B cell (primary cell): ENCODE measurements around the gene HIPK3.

Source experiments
- CTCF ChIP-seq: fragments of 200-600 bp; IDR thresholded peaks from one replicate; pipeline ENCODE4 v1.8.0; 2022; ENCODE audit warnings: antibody characterized with exemption, mild to moderate bottlenecking
- EZH2 ChIP-seq: IDR thresholded peaks from 2 replicates; pipeline ENCODE4 v1.6.1; 2012; ENCODE audit warnings: borderline replicate concordance, low read depth, mild to moderate bottlenecking, moderate library complexity, low read length; ENCODE audit not compliant: insufficient read depth, poor library complexity, severe bottlenecking

- TF ChIP-seq CTCF (no peak), EZH2 (no peak)
Measured at GRCh38 chr11:33222052-33222750, 35.0 kb upstream of the HIPK3 start.
